Measurements from ENCODE around the gene BIRC5. TPM values are rescaled to one million over a fixed set of nuclear protein-coding genes. Genes with fewer than 3 reads are reported as not detected.

Gene BIRC5
- total RNA-seq, 2 experiments from 2014 or later: 100 to 107 TPM

DNA sequence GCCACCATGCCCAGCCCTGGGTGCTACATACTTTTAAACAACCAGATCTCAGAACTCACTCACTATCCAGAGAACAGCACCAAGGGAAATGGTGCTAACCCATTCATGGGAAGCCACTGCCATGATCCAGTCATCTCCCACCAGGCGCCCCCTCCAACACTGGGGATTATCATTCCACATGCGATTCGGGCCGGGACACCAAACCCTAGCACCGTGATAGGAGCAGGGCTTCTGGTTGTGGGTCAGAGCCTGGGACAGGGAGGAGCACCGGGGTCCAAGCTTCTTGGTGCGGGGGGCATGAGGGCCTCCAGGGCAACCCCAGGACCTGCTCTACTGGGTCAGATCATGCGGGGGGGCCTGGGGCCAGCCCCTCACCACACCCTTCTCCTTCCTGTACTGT, 21.8 kb downstream of the BIRC5 start:
- no peaks in the 10 kb centered on the region for H3K9me3 Mint-ChIP-seq (ENCODE audit: low read depth)
- peaks cover 5% of the 10 kb centered on the region for H3K4me1 Mint-ChIP-seq
- CTCF ChIA-PET: no interaction called here
- DNase-seq (no peak), ATAC-seq (no peak)
- intact Hi-C loops (cut with DNase I, micrococcal nuclease): no loop called here
- POLR2A ChIA-PET: no interaction called here
- H3K27ac Mint-ChIP-seq: no peak overlapping the region
- peaks cover 16% of the 10 kb centered on the region for H3K27me3 Mint-ChIP-seq
- no peak overlapping the region for H3K4me3 Mint-ChIP-seq
- H3K36me3 Mint-ChIP-seq (ENCODE audit: low read depth): no peaks in the 10 kb centered on the region

DNA sequence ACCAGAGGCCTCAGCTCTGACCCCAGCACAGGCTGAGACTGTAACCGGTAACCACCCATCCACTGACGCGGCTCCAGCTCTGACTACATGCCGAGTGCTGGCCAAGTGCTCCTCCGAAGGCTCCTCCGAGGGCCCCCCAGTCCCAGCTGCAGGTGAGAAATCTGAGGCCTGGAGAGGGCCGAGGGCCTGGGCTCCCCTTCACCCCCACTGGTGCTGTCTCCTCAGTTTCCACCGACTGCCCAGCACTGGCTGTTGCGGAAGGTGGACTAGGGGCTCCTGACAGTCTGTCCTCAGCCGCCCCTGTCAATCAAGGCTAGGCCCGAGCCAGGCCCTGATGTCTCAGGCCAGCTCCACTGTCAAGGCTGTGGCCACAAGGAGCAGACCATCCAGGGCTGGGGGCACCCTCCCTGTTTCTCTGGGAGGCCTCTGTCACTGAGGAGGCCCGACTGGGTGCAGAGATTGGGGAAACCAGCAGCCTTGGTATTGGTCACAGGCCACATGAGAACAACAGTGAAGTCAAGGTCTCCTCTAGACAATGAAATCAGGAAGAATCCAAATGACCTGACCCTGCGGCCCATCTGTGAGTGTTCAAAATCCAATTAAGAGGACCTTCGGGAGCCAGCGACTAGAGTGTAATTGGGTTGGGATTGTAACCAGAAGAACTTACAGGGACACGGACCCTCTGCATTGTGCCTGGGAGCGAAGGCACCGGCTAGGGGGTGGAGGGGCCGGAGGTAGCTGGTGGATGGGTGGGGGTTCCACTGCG, 22.5 kb downstream of the BIRC5 start:
- Mint-ChIP-seq H3K27me3 (peaks cover 11% of the 10 kb centered on the region), H3K27ac (no peak overlapping the region), H3K36me3 (ENCODE audit: low read depth) (no peaks in the 10 kb centered on the region), H3K9me3 (ENCODE audit: low read depth) (no peaks in the 10 kb centered on the region), H3K4me1 (peaks cover 5% of the 10 kb centered on the region), H3K4me3 (no peak overlapping the region)
- DNase-seq: no peak
- ATAC-seq: no peak
- intact Hi-C loops (cut with DNase I, micrococcal nuclease): no loop called here
- POLR2A ChIA-PET: no interaction called here
- CTCF ChIA-PET: no interaction called here

DNA sequence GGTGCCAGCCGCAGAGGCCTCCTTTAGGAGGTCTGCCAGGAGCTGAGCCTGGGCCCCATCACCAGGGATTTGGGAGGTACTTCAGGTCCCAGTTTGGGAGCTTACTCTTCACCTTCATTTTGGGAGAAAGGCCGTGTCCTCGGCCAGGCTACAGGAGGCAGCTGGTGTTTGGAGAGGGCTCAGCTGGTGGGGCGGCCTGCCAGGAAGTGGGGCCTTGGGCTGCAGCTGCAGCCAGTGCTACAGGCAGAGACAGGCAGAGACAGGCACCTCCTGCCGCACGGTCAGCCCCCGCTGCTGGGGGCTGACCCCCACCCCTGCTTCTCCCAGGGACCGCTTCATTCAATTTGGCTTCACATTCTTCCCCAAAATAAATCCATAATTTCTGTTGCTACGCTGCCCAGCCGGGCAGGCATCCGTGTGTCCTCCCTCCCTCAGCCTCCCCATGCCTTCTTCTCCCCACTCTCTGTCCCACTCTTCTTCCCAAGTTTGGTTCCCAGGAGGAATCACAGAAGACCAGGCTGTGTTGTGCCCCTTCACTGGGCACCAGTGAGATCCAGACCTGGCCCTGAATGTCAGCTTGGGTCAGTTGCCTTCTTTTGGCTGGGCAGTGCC, 23.5 kb downstream of the BIRC5 start:
- no peak for DNase-seq
- CTCF ChIA-PET: no interaction called here

DNA sequence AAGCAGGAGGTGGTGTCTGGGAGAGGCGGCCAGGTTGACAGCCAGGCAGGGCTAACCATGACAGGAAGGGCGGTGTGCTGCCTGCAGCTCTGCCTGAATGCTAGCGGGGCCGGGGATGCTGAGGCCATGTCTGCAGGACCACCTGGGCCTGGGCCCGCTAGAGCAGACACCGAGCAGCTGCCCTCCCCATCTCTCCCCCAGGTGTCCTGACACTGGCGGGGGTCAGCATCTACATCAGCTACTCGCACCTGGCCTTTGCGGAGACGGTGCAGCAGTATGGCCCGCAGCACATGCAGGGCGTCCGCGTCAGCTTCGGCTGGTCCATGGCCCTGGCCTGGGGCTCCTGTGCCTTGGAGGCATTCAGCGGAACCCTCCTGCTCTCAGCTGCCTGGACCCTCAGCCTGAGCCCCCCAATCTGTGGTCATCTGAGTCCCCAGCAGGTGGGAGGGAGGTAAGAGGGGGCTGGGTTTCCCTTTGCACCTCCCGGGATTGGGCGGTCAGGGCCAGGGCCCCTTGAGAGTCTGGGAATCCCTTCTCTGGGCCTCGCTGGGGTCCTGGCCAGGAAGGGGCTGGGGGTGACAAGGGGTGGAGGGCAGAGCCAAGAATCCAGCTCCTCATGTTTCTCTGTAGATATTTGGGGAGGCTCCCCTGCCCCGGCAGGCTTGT, 24.9 kb downstream of the BIRC5 start:
- ChIA-PET CTCF (interaction anchor here (1.3 kb wide), 1 partner anchor 12 kb away, joined by 5 read pairs; no protein-coding TSS in a partner anchor), POLR2A (no interaction called here)
- H3K4me3 Mint-ChIP-seq: no peak overlapping the region
- no peak for ATAC-seq
- DNase-seq: no peak
- intact Hi-C loops (cut with DNase I, micrococcal nuclease): no loop called here
- peaks cover 1% of the 10 kb centered on the region for H3K27me3 Mint-ChIP-seq
- no peak overlapping the region for H3K27ac Mint-ChIP-seq
- no peaks in the 10 kb centered on the region for H3K9me3 Mint-ChIP-seq (ENCODE audit: low read depth)
- no peaks in the 10 kb centered on the region for H3K36me3 Mint-ChIP-seq (ENCODE audit: low read depth)
- H3K4me1 Mint-ChIP-seq: no peaks in the 10 kb centered on the region

More for the DNA sequence above, 23.5 kb downstream of the BIRC5 start:
- Mint-ChIP-seq H3K9me3 (ENCODE audit: low read depth) (no peaks in the 10 kb centered on the region), H3K4me1 (peaks cover 5% of the 10 kb centered on the region), H3K36me3 (ENCODE audit: low read depth) (no peaks in the 10 kb centered on the region), H3K27me3 (peaks cover 6% of the 10 kb centered on the region), H3K4me3 (no peak overlapping the region), H3K27ac (no peak overlapping the region)
- intact Hi-C loops (cut with DNase I, micrococcal nuclease): no loop called here
- POLR2A ChIA-PET: no interaction called here
- no peak for ATAC-seq

DNA sequence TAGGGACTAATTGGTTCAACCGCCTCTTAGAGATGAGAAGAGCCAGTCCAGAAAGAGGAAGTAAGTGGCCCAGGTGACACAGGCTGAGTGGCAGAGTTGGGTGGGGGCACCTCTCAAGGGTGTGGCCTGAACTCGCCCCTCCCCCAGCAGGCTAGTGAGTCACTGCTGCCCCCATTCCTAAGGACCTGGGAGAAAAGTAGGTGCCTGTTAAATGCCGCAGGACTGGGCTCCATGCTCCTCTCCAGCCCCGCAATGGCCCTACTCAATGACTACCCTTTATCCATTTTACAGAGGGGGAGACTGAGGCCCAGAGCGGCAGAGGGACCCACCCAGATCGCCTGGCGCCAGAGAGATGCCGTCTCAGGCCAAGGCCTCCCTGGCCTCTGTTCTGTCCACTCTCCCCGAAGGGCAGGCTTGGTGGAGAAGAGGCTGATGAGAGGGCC, 25.5 kb downstream of the BIRC5 start:
- no peak for ATAC-seq
- CTCF ChIA-PET: interaction anchor here (1.3 kb wide), 1 partner anchor 12 kb away, joined by 5 read pairs; no protein-coding TSS in a partner anchor
- no peaks in the 10 kb centered on the region for H3K9me3 Mint-ChIP-seq (ENCODE audit: low read depth)
- POLR2A ChIA-PET: no interaction called here
- intact Hi-C loops (cut with DNase I, micrococcal nuclease): no loop called here
- DNase-seq: no peak
- H3K4me1 Mint-ChIP-seq: no peaks in the 10 kb centered on the region
- peaks cover 1% of the 10 kb centered on the region for H3K27me3 Mint-ChIP-seq
- H3K36me3 Mint-ChIP-seq (ENCODE audit: low read depth): no peaks in the 10 kb centered on the region
- no peak overlapping the region for H3K4me3 Mint-ChIP-seq
- H3K27ac Mint-ChIP-seq: no peak overlapping the region

DNA sequence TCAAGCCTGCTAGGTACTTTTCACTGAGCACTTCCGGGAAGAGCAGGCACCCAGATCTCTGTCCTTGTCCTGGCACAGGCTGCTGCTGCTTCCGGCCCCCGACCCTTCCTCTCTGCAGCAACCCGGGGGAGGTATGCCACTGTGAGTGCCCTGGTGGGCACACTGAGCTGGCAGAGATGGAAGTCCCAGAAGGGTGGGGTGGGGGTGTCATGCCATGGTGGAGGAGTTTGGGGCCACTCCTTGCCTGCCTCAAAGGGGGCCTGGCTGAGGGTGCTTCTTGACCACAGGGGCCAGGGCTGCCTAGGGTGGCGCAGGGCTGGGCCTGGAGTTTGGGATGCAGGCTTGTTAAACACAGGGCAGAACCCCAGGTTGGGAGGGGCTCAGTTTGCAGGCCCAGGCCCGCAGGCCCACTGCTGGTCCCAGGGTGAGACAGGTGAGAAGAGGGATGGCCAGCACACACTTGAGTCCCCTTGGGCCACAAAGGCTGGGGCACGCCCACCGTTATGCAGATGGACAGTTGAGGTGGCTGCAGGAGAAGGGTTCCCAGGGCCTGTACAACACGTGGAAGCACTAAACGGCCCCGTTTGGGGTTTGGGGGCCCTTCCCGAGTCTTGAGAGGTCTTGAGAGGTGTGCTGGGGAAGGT, 26.1 kb downstream of the BIRC5 start:
- CTCF ChIA-PET: interaction anchor here (0.6 to 1.9 kb wide), 2 partner anchors 12 to 168 kb away, joined by 3 to 6 read pairs; no protein-coding TSS in a partner anchor
- no peaks in the 10 kb centered on the region for H3K27me3 Mint-ChIP-seq
- DNase-seq: no peak
- no peaks in the 10 kb centered on the region for H3K36me3 Mint-ChIP-seq (ENCODE audit: low read depth)
- H3K27ac Mint-ChIP-seq: no peak overlapping the region
- intact Hi-C loops (cut with DNase I, micrococcal nuclease): no loop called here
- H3K9me3 Mint-ChIP-seq (ENCODE audit: low read depth): no peaks in the 10 kb centered on the region
- H3K4me3 Mint-ChIP-seq: no peak overlapping the region
- POLR2A ChIA-PET: no interaction called here
- H3K4me1 Mint-ChIP-seq: no peaks in the 10 kb centered on the region
- no peak for ATAC-seq

DNA sequence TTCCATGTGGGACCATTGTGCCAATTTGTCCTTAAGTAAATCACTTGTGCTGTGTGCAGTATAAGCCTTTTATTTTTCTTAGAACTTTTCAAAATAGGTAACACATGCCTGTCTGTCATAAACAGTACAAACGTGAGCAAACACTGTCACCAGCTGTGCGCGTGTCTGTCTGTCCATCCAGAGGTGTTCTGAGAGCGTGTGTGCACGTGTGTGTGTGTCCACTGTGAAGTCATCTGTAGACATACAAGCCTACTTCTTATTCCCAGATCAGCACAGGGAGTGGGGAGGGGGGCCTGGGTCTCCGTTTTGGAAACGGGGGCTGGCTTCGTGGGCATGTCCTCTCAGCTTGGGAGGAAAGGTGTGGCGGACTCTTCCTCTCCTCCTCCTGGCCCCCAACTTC, 26.8 kb downstream of the BIRC5 start:
- DNase-seq (no peak), ATAC-seq (no peak)
- intact Hi-C loops (cut with DNase I, micrococcal nuclease): no loop called here
- no peaks in the 10 kb centered on the region for H3K36me3 Mint-ChIP-seq (ENCODE audit: low read depth)
- POLR2A ChIA-PET: no interaction called here
- no peak overlapping the region for H3K27ac Mint-ChIP-seq
- no peaks in the 10 kb centered on the region for H3K27me3 Mint-ChIP-seq
- H3K9me3 Mint-ChIP-seq (ENCODE audit: low read depth): no peaks in the 10 kb centered on the region
- H3K4me3 Mint-ChIP-seq: no peak overlapping the region
- CTCF ChIA-PET: interaction anchor here (1.9 kb wide), 1 partner anchor 11 kb away, joined by 6 read pairs; no protein-coding TSS in a partner anchor
- no peaks in the 10 kb centered on the region for H3K4me1 Mint-ChIP-seq

DNA sequence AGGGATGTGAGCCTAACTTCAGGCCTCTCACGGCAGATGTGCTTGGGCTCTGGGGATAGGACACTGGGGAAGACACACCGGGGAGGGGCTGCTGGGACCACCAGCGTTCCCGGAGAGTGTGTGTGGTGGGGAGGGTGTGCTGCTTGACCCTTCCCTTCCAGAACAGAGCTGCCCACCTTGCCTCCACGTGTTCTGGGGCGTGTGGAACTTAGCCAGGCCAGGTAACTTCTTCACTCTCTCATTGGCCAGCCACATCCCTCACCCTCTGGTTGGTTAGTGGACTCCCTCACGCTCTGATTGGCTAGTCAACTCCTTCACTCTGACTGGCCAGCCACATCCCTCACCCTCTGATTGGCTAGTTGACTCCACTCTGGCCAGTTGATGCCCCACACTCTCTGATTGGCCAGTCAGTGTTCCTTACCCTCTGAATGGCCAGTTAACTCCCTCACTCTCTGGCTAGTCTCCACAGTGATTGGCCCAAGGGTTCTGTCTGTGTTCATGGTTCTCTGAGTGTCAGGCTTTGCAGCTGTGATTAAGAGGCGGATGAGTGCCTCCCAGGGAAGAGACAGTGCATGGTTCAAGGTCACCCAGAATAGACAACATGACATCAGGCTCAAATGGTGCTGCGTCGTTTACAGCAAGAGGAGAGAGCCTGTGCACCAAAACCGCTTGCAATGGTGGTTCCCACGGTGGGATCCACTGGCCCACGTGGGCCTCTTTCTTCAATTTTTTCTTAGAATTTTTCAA, 27.4 kb downstream of the BIRC5 start:
- H3K4me3 Mint-ChIP-seq: no peak overlapping the region
- ChIA-PET POLR2A (no interaction called here), CTCF (interaction anchor here (1.9 kb wide), 1 partner anchor 10 kb away, joined by 6 read pairs; no protein-coding TSS in a partner anchor)
- no peaks in the 10 kb centered on the region for H3K27me3 Mint-ChIP-seq
- no peaks in the 10 kb centered on the region for H3K9me3 Mint-ChIP-seq (ENCODE audit: low read depth)
- DNase-seq (no peak), ATAC-seq (peak; percentile 70)
- H3K4me1 Mint-ChIP-seq: no peaks in the 10 kb centered on the region
- H3K27ac Mint-ChIP-seq: no peak overlapping the region
- no peaks in the 10 kb centered on the region for H3K36me3 Mint-ChIP-seq (ENCODE audit: low read depth)
- intact Hi-C loops (cut with DNase I, micrococcal nuclease): no loop called here

DNA sequence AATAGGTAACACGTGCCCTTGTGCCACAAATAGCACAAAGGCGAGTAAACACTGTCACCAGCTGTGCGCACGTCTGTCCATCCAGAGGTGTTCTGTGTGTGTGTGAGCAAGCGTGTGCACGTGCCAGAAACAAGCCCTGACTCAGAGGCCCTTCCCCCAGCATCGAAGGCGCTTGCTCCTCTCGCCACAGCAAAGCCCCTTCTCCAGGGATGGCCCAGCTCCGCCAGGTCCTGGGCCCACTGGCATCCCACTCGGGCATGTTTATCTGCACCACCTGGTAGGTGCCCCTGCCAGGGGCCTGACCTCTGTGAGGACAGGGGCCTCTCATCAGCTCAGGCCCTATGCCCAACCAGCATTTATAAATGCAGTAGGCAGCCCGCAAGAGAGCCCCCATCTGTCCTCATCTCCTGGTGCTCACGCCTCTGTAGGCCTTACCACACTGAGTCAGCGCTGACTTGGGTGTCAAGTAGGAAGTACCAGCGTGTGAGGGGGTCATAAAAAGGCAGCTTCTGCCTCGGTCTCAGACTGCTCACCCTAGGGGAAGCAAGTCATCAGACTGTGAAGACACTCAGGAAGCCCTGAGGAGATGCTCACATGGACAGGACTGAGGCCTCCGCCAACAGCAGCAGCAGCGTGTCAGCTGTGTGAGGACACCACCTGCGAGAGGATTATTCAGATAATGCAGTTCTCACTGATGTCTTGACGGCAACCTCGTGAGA, 28.1 kb downstream of the BIRC5 start:
- intact Hi-C loops (cut with DNase I, micrococcal nuclease): no loop called here
- Mint-ChIP-seq H3K36me3 (ENCODE audit: low read depth) (no peaks in the 10 kb centered on the region), H3K4me3 (no peak overlapping the region), H3K9me3 (ENCODE audit: low read depth) (no peaks in the 10 kb centered on the region), H3K4me1 (no peaks in the 10 kb centered on the region), H3K27ac (no peak overlapping the region), H3K27me3 (no peaks in the 10 kb centered on the region)
- DNase-seq (no peak), ATAC-seq (peak; percentile 50)
- CTCF ChIA-PET: interaction anchor here (0.6 to 1.9 kb wide), 3 partner anchors 8 to 66 kb away, joined by 3 to 6 read pairs (median 4); no protein-coding TSS in a partner anchor
- POLR2A ChIA-PET: no interaction called here

DNA sequence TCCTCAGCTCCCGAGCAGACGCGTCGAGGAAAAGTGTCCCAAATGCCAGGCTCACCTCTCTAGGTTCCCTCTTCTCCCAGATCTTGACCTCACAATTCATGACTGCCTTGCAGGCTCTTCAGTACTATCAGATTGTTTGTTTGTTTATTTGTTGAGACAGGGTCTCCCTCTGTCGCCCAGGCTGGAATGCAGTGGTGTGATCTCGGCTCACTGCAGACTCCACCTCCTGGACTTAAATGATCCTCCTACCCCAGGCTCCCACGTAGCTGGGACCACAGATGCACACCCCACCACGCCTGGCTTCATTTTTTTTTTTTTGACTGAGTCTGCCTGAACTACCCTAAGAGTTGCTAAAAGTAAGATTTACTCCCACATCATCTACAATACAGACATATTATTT, 33.3 kb downstream of the BIRC5 start:
- ATAC-seq (no peak), DNase-seq (no peak)
- intact Hi-C loops (cut with DNase I, micrococcal nuclease): no loop called here
- Mint-ChIP-seq H3K4me3 (no peak overlapping the region), H3K36me3 (ENCODE audit: low read depth) (no peaks in the 10 kb centered on the region), H3K27ac (no peak overlapping the region), H3K9me3 (ENCODE audit: low read depth) (no peaks in the 10 kb centered on the region), H3K4me1 (peaks cover 19% of the 10 kb centered on the region), H3K27me3 (no peaks in the 10 kb centered on the region)
- POLR2A ChIA-PET: no interaction called here
- CTCF ChIA-PET: no interaction called here
